ENCODE results near the gene SEMA5B.

GRCh38 chr3:122912772-122913538 lies 114.6 kb downstream of the SEMA5B start:
- TF ChIP-seq REST (IDR thresholded peaks at IDR 0.05; ENCODE audit: insufficient read depth in 1 of 2, low read depth in 2 of 2, low read length in 2 of 2) (no peak), POLR2AphosphoS5 (IDR thresholded peaks at IDR 0.05; ENCODE audit: low read depth, low read length) (no peak)

All from PFSK-1 (cell line).